ACC112 (cell line): ENCODE results near the gene MRPL48.

Experiments
- H2AFZ ChIP-seq: fragments of 200-600 bp; sonication (generic); one replicate; pipeline ENCODE4 v1.6.0; 2017; ENCODE audit warnings: antibody characterized with exemption, low read length; ENCODE audit not compliant: unreplicated experiment
- H3K27ac ChIP-seq: fragments of 200-600 bp; sonication (generic); 2 replicates; pipeline ENCODE4 v1.5.1; 2014; ENCODE audit warnings: low read depth, mild to moderate bottlenecking, antibody characterized with exemption, low read length, moderate library complexity
- H3K27me3 ChIP-seq: fragments of 200-600 bp; sonication (generic); 2 replicates; pipeline ENCODE4 v1.6.1; 2014; ENCODE audit warnings: mild to moderate bottlenecking, antibody characterized with exemption, low read length, moderate library complexity, mixed read lengths; ENCODE audit not compliant: insufficient read depth
- H3K36me3 ChIP-seq: fragments of 200-600 bp; sonication (generic); 2 replicates; pipeline ENCODE4 v1.6.1; 2016; ENCODE audit warnings: mild to moderate bottlenecking, antibody characterized with exemption, low read length, moderate library complexity, mixed read lengths; ENCODE audit not compliant: insufficient read depth
- H3K4me1 ChIP-seq: fragments of 200-600 bp; sonication (generic); one replicate; pipeline ENCODE4 v1.6.1; 2016; ENCODE audit warnings: low read length, mixed read lengths; ENCODE audit not compliant: insufficient read depth, unreplicated experiment, control insufficient read depth
- H3K4me3 ChIP-seq: fragments of 200-600 bp; sonication (generic); 2 replicates; pipeline ENCODE4 v1.5.1; 2014; ENCODE audit warnings: mild to moderate bottlenecking, low read depth, low read length
- H3K79me2 ChIP-seq: fragments of 200-600 bp; sonication (generic); one replicate; pipeline ENCODE4 v1.6.0; 2016; ENCODE audit warnings: low read length; ENCODE audit not compliant: control insufficient read depth, unreplicated experiment, insufficient read depth

Gene MRPL48

GRCh38 chr11:73797457-73797856 lies 9.8 kb downstream of the MRPL48 start:
- H3K4me3 ChIP-seq = no peak overlapping the region
- H2AFZ ChIP-seq = no peak overlapping the region
- H3K27ac ChIP-seq = no peak overlapping the region
- no peaks in the 10 kb centered on the region for H3K79me2 ChIP-seq
- no peaks in the 10 kb centered on the region for H3K36me3 ChIP-seq
- no peaks in the 10 kb centered on the region for H3K27me3 ChIP-seq
- no peaks in the 10 kb centered on the region for H3K4me1 ChIP-seq

DNA sequence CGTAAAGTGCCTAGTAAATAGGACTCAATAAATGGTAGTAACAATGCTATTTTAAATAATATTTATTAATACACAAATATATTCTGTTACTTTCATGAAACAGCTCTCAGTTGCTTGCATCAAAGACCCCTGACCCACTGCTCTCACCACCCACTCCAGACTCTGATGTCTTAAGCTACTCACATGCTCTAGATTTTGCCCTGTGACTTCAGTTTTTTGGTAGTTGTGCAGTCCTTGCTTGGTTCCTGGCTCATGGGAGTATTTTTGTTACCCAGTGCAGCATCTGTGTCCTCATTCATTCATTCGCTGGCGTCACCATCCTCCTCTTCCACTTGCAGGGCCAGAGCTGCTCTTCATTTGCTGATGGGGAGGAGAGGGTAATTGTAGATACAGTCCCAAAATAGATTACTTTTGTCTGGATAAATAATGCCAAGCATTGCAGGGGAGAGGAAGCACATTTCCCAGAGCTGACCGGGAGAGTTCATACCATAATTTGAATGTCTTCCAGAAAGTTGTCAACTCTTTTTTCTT lies 12.7 kb downstream of the MRPL48 start:
- no peaks in the 10 kb centered on the region for H3K4me1 ChIP-seq
- no peaks in the 10 kb centered on the region for H3K79me2 ChIP-seq
- H3K4me3 ChIP-seq = no peak overlapping the region
- no peaks in the 10 kb centered on the region for H3K27me3 ChIP-seq
- H3K36me3 ChIP-seq = no peaks in the 10 kb centered on the region
- no peak overlapping the region for H2AFZ ChIP-seq
- H3K27ac ChIP-seq = no peak overlapping the region

DNA sequence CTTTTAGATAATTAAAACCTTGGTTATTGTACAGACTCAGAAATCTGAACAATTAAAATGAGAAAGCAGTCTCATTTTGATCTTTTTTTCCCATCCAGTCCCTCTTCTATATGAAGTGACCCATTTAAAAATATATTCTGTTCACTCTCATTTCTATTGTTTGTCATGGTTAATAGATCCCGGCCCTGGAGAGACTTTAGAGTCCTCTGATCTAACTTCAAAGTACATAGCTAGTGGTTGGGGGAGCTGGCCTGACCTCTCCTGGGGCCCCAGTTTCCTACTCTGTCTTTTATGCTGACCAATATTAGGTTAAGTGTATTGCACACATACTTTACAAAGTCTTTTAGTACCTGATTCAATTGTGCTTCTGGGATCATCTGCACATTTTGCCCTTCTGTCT lies 13.5 kb downstream of the MRPL48 start:
- Histone ChIP-seq H3K4me3 (no peak overlapping the region), H3K4me1 (no peaks in the 10 kb centered on the region), H3K27ac (no peak overlapping the region), H3K27me3 (no peaks in the 10 kb centered on the region), H3K36me3 (no peaks in the 10 kb centered on the region), H3K79me2 (no peaks in the 10 kb centered on the region), H2AFZ (no peak overlapping the region)

GRCh38 chr11:73804712-73805111 lies 17.0 kb downstream of the MRPL48 start:
- no peak overlapping the region for H3K27ac ChIP-seq
- H3K4me3 ChIP-seq = no peak overlapping the region
- no peaks in the 10 kb centered on the region for H3K27me3 ChIP-seq
- no peaks in the 10 kb centered on the region for H3K79me2 ChIP-seq
- H3K4me1 ChIP-seq = no peaks in the 10 kb centered on the region
- no peak overlapping the region for H2AFZ ChIP-seq
- no peaks in the 10 kb centered on the region for H3K36me3 ChIP-seq

- H3K27ac ChIP-seq = no peak overlapping the region
- no peaks in the 10 kb centered on the region for H3K27me3 ChIP-seq
- no peaks in the 10 kb centered on the region for H3K79me2 ChIP-seq
- no peak overlapping the region for H3K4me3 ChIP-seq
- no peak overlapping the region for H2AFZ ChIP-seq
- no peaks in the 10 kb centered on the region for H3K36me3 ChIP-seq
- H3K4me1 ChIP-seq = no peaks in the 10 kb centered on the region
Observed at GRCh38 chr11:73808052-73808451, 20.4 kb downstream of the MRPL48 start.

GRCh38 chr11:73810637-73811036 lies 23.0 kb downstream of the MRPL48 start:
- Histone ChIP-seq H3K36me3 (no peaks in the 10 kb centered on the region), H3K4me1 (no peaks in the 10 kb centered on the region), H3K27me3 (no peaks in the 10 kb centered on the region), H3K4me3 (no peak overlapping the region), H3K27ac (no peak overlapping the region), H3K79me2 (no peaks in the 10 kb centered on the region), H2AFZ (no peak overlapping the region)

- no peak overlapping the region for H3K27ac ChIP-seq
- H3K4me3 ChIP-seq = no peak overlapping the region
- H2AFZ ChIP-seq = no peak overlapping the region
- H3K79me2 ChIP-seq = no peaks in the 10 kb centered on the region
- H3K27me3 ChIP-seq = no peaks in the 10 kb centered on the region
- no peaks in the 10 kb centered on the region for H3K4me1 ChIP-seq
- no peaks in the 10 kb centered on the region for H3K36me3 ChIP-seq
Observed at GRCh38 chr11:73812234-73812633, 24.6 kb downstream of the MRPL48 start.

DNA sequence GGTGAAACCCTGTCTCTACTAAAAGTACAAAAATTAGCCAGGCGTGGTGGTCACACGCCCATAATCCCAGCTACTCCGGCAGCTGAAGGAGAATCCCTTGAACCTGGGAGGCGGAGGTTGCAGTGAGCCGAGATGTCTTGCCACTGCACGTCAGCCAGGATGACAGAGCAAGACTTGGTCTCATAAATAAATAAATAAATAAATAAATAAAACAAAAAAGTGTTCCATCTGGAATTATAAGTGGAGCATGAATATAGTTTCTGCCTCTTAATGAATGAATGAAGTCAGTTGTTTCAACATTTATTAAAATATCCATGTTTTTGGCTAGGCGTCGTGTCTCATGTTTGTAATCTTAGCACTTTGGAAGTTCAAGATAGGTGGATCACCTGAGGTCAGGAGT lies 27.1 kb downstream of the MRPL48 start:
- no peak overlapping the region for H2AFZ ChIP-seq
- H3K36me3 ChIP-seq = no peaks in the 10 kb centered on the region
- no peaks in the 10 kb centered on the region for H3K27me3 ChIP-seq
- H3K79me2 ChIP-seq = no peaks in the 10 kb centered on the region
- H3K27ac ChIP-seq = no peak overlapping the region
- no peak overlapping the region for H3K4me3 ChIP-seq
- H3K4me1 ChIP-seq = peaks cover 9% of the 10 kb centered on the region

DNA sequence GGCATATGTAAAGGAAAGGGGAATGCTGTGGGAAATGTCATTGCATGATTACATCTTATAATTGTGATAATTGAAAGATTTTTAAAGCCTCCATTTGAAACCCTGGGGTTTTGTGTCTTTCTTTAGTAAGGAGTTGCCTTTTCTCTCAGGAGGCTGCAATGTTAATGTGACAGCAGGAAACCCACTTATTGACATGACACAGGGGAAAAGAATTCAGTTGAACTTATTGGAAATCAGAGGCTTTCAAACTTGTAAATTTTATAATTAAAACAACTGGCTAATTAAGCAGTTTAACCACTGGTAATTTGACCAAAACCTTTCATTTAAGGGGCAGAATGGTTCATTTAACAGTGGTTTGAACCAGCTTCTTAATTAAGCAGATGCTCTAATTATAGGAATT lies 31.2 kb downstream of the MRPL48 start:
- H3K4me1 ChIP-seq = peaks cover 9% of the 10 kb centered on the region
- H3K36me3 ChIP-seq = no peaks in the 10 kb centered on the region
- no peaks in the 10 kb centered on the region for H3K79me2 ChIP-seq
- H3K27ac ChIP-seq = no peak overlapping the region
- no peak overlapping the region for H3K4me3 ChIP-seq
- no peak overlapping the region for H2AFZ ChIP-seq
- no peaks in the 10 kb centered on the region for H3K27me3 ChIP-seq

DNA sequence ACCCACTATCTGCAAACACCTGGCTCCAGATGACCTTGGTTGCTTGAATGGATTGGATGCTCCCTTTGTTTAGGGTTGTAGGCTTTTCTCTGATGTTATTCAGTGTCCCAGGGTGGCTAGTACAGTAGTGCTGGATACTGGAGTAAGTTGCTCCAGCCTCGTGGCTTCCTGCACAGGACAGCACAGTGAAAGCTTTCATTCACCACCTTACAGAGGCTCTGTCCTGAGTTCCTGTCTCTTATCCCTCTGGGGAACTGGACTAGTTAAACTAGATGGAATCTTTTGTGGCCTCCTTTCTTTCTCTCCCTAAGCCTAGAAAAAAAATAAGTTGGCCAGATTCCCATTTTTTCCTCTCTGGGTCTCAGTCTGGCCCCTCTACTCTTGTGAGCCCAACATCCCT lies 42.6 kb downstream of the MRPL48 start:
- no peaks in the 10 kb centered on the region for H3K79me2 ChIP-seq
- H3K36me3 ChIP-seq = no peaks in the 10 kb centered on the region
- H3K4me3 ChIP-seq = no peak overlapping the region
- H3K27me3 ChIP-seq = no peaks in the 10 kb centered on the region
- no peaks in the 10 kb centered on the region for H3K4me1 ChIP-seq
- no peak overlapping the region for H2AFZ ChIP-seq
- no peak overlapping the region for H3K27ac ChIP-seq

- Histone ChIP-seq H3K4me1 (no peaks in the 10 kb centered on the region), H3K79me2 (no peaks in the 10 kb centered on the region), H3K4me3 (no peak overlapping the region), H3K36me3 (no peaks in the 10 kb centered on the region), H3K27ac (no peak overlapping the region), H3K27me3 (no peaks in the 10 kb centered on the region), H2AFZ (no peak overlapping the region)
Observed at GRCh38 chr11:73833067-73833466, 45.4 kb downstream of the MRPL48 start.
